ENCODE results near the gene PLIN5.
"Not testable (repeated sequence)": the region's sequence is repeated elsewhere in the genome, so short reads cannot be mapped to it uniquely, and the experiment has no call there.

PLIN5 gene

GRCh38 chr19:4567584-4568071 is 32.6 kb upstream of the PLIN5 start:
- no peak for DNase-seq

GRCh38 chr19:4566402-4567051 is 31.5 kb upstream of the PLIN5 start:
- DNase-seq = no peak

- not testable (repeated sequence) for DNase-seq
Observed at GRCh38 chr19:4563562-4563961, 28.5 kb upstream of the PLIN5 start.

- not testable (repeated sequence) for DNase-seq
Observed at GRCh38 chr19:4562085-4562484, 27.1 kb upstream of the PLIN5 start.

- no peak for DNase-seq
Observed at GRCh38 chr19:4559569-4559968, 24.5 kb upstream of the PLIN5 start, which contains the start of gene SEMA6B. Gene SEMA6B, minus strand, starts transcription at chr19:4559684. Its CDS starts 1,227 bp downstream, at chr19:4558457.

GRCh38 chr19:4557971-4558941 is 23.2 kb upstream of the PLIN5 start:
- DNase-seq = no peak

- DNase-seq = no peak
Observed at GRCh38 chr19:4557144-4557970, 22.3 kb upstream of the PLIN5 start.

GRCh38 chr19:4556597-4557127 is 21.6 kb upstream of the PLIN5 start:
- peak; percentile 38 for DNase-seq

GRCh38 chr19:4555657-4556561 is 20.9 kb upstream of the PLIN5 start:
- DNase-seq = no peak

- DNase-seq = no peak
Observed at GRCh38 chr19:4554717-4555116, 19.7 kb upstream of the PLIN5 start.

- DNase-seq = no peak
Observed at GRCh38 chr19:4553775-4554174, 18.8 kb upstream of the PLIN5 start.

- DNase-seq = no peak
Observed at GRCh38 chr19:4553092-4553695, 18.2 kb upstream of the PLIN5 start.

- DNase-seq = no peak
Observed at GRCh38 chr19:4552525-4552819, 17.4 kb upstream of the PLIN5 start.

- DNase-seq = no peak
Observed at GRCh38 chr19:4550479-4551050, 15.5 kb upstream of the PLIN5 start.

GRCh38 chr19:4550018-4550417 is 15.0 kb upstream of the PLIN5 start:
- DNase-seq = no peak

GRCh38 chr19:4548238-4548584 is 13.2 kb upstream of the PLIN5 start:
- DNase-seq = no peak

- no peak for DNase-seq
Observed at GRCh38 chr19:4547303-4548237, 12.5 kb upstream of the PLIN5 start.

- DNase-seq = no peak
Observed at GRCh38 chr19:4543842-4544647, 9.0 kb upstream of the PLIN5 start.
